WTC11 (cell line): ENCODE results near the gene ADAM12. TPM values are rescaled to one million over a fixed set of nuclear protein-coding genes. Genes with fewer than 3 reads are reported as not detected.

Experiments used
- ATAC-seq: fragments of 200-7000 bp; cut with Tn5 transposase; 2 replicates; pipeline ENCODE4 v1.10.0; 2021; ENCODE audit warnings: mild to moderate bottlenecking, moderate library complexity
- CTCF ChIA-PET: fragments of 300-600 bp; sonication (Branson Sonifier 250); formaldehyde crosslinking; loops from one replicate; lab custom pipeline; 2021; ENCODE audit warnings: antibody characterized with exemption; lab: Charles Lee
- POLR2A ChIA-PET: fragments of 350-600 bp; sonication (Branson Sonifier 250); formaldehyde crosslinking; loops from one replicate; lab custom pipeline; 2021; ENCODE audit warnings: antibody characterized with exemption; lab: Charles Lee
- DNase-seq: peaks from one replicate; pipeline ENCODE4 v3.0.0; 2021; ENCODE audit warnings: low spot score
- H3K27ac Mint-ChIP-seq: 2 replicates; pipeline ENCODE4 v1.8.0; 2021; ENCODE audit warnings: mixed read lengths
- H3K27me3 Mint-ChIP-seq: 2 replicates; pipeline ENCODE4 v1.8.0; 2021; ENCODE audit warnings: low read depth, mild to moderate bottlenecking, moderate library complexity, mixed read lengths
- H3K36me3 Mint-ChIP-seq: 2 replicates; pipeline ENCODE4 v1.8.0; 2021; ENCODE audit warnings: mixed read lengths
- H3K4me1 Mint-ChIP-seq: 2 replicates; pipeline ENCODE4 v1.8.0; 2022; ENCODE audit warnings: mixed read lengths
- H3K4me3 Mint-ChIP-seq: 2 replicates; pipeline ENCODE4 v1.8.0; 2021; ENCODE audit warnings: mild to moderate bottlenecking, moderate library complexity, mixed read lengths
- H3K9me3 Mint-ChIP-seq: 2 replicates; pipeline ENCODE4 v1.8.0; 2021; ENCODE audit warnings: mixed read lengths
- AFF4 ChIP-seq: sonication (generic); formaldehyde crosslinking; IDR thresholded peaks from 2 replicates; pipeline ENCODE4 v1.8.1; 2023; ENCODE audit warnings: mild to moderate bottlenecking, missing genetic modification reagents, borderline replicate concordance
- ATF1 ChIP-seq: sonication (generic); formaldehyde crosslinking; IDR thresholded peaks from 2 replicates; pipeline ENCODE4 v1.8.1; 2023; ENCODE audit warnings: mild to moderate bottlenecking, moderate library complexity, missing genetic modification reagents
- ATF3 ChIP-seq: sonication (generic); formaldehyde crosslinking; conservative IDR thresholded peaks from 2 replicates; pipeline ENCODE4 v1.8.1; 2022; ENCODE audit warnings: mild to moderate bottlenecking, missing genetic modification reagents
- CDX4 ChIP-seq: fragments of 250-450 bp; sonication (Bioruptor Pico); IDR thresholded peaks from 2 replicates; pipeline ENCODE4 v1.9.0; 2021; ENCODE audit warnings: moderate library complexity, mild to moderate bottlenecking, inconsistent platforms, borderline replicate concordance
- CREM ChIP-seq: sonication (generic); formaldehyde crosslinking; IDR thresholded peaks from 2 replicates; pipeline ENCODE4 v1.8.1; 2022; ENCODE audit warnings: mild to moderate bottlenecking, missing genetic modification reagents, moderate library complexity
- E2F5 ChIP-seq: sonication (generic); formaldehyde crosslinking; IDR thresholded peaks from 2 replicates; pipeline ENCODE4 v1.8.1; 2022; ENCODE audit warnings: mild to moderate bottlenecking, moderate library complexity, missing genetic modification reagents
- ESRRA ChIP-seq: sonication (generic); formaldehyde crosslinking; IDR thresholded peaks from 2 replicates; pipeline ENCODE4 v1.8.1; 2022; ENCODE audit warnings: mild to moderate bottlenecking, missing genetic modification reagents, borderline replicate concordance
- GTF2I ChIP-seq: fragments of 250-450 bp; sonication (Bioruptor Pico); conservative IDR thresholded peaks from 2 replicates; pipeline ENCODE4 v1.4.0; 2021; ENCODE audit warnings: mild to moderate bottlenecking
- HMGA2 ChIP-seq: fragments of 250-450 bp; sonication (Bioruptor Pico); IDR thresholded peaks from 2 replicates; pipeline ENCODE4 v1.4.0; 2021; ENCODE audit warnings: mild to moderate bottlenecking, moderate library complexity
- IRF1 ChIP-seq: sonication (generic); formaldehyde crosslinking; IDR thresholded peaks from 2 replicates; pipeline ENCODE4 v1.8.0; 2023; ENCODE audit warnings: missing genetic modification reagents
- JUN ChIP-seq: sonication (generic); formaldehyde crosslinking; IDR thresholded peaks from 2 replicates; pipeline ENCODE4 v1.8.0; 2023; ENCODE audit warnings: mild to moderate bottlenecking, missing genetic modification reagents
- KAT7 ChIP-seq: sonication (generic); formaldehyde crosslinking; IDR thresholded peaks from 2 replicates; pipeline ENCODE4 v1.8.1; 2023; ENCODE audit warnings: missing genetic modification reagents, mild to moderate bottlenecking, borderline replicate concordance
- MXD4 ChIP-seq: fragments of 250-450 bp; sonication (Bioruptor Pico); IDR thresholded peaks from 2 replicates; pipeline ENCODE4 v1.8.0; 2021; ENCODE audit warnings: mild to moderate bottlenecking, moderate library complexity, borderline replicate concordance
- NR2C2 ChIP-seq: sonication (generic); formaldehyde crosslinking; IDR thresholded peaks from 2 replicates; pipeline ENCODE4 v1.8.0; 2022; ENCODE audit warnings: mild to moderate bottlenecking, missing genetic modification reagents
- TP53 ChIP-seq: sonication (generic); formaldehyde crosslinking; IDR thresholded peaks from 2 replicates; pipeline ENCODE4 v1.8.1; 2023; ENCODE audit warnings: mild to moderate bottlenecking, missing genetic modification reagents
- USF1 ChIP-seq: sonication (generic); formaldehyde crosslinking; IDR thresholded peaks from 2 replicates; pipeline ENCODE4 v1.8.0; 2022; ENCODE audit warnings: mild to moderate bottlenecking, missing genetic modification reagents
- ZBTB43 ChIP-seq: sonication (generic); formaldehyde crosslinking; IDR thresholded peaks from 2 replicates; pipeline ENCODE4 v1.8.1; 2023; ENCODE audit warnings: mild to moderate bottlenecking, missing genetic modification reagents
- ZNF138 ChIP-seq: sonication (generic); formaldehyde crosslinking; conservative IDR thresholded peaks from 2 replicates; pipeline ENCODE4 v1.8.1; 2022; ENCODE audit warnings: mild to moderate bottlenecking, moderate library complexity, missing genetic modification reagents
- ZNF425 ChIP-seq: fragments of 250-450 bp; sonication (Bioruptor Pico); conservative IDR thresholded peaks from 2 replicates; pipeline ENCODE4 v1.9.0; 2021; ENCODE audit warnings: mild to moderate bottlenecking
- ZSCAN18 ChIP-seq: fragments of 250-450 bp; sonication (Bioruptor Pico); IDR thresholded peaks from 2 replicates; pipeline ENCODE4 v2.1.2; 2022; ENCODE audit warnings: mild to moderate bottlenecking, moderate library complexity
- total RNA-seq: library from RNA; stranded (reverse); gene quantifications from 3 replicates; pipeline ENCODE4 v1.2.3, GENCODE V29; 2021

Gene ADAM12
- total RNA-seq, 1 experiment from 2014 or later: 0.22 TPM

- Mint-ChIP-seq H3K27ac (no peak overlapping the region), H3K27me3 (no peaks in the 10 kb centered on the region), H3K4me1 (peaks cover 9% of the 10 kb centered on the region), H3K36me3 (no peaks in the 10 kb centered on the region), H3K4me3 (no peak overlapping the region), H3K9me3 (0 out of 2 replicates have a peak, but pooled peaks cover 3% of the 10 kb centered on the region)
- ATAC-seq (no peak), DNase-seq (no peak)
- POLR2A ChIA-PET: no interaction called here
- CTCF ChIA-PET: no interaction called here
- TF ChIP-seq HMGA2 (CRISPR knock-in tag) (no peak), CREM (no peak), AFF4 (CRISPR knock-in tag) (no peak), ESRRA (CRISPR knock-in tag) (no peak), TP53 (no peak), IRF1 (CRISPR knock-in tag) (no peak), ZNF425 (CRISPR knock-in tag) (no peak), ZBTB43 (CRISPR knock-in tag) (no peak), E2F5 (no peak), GTF2I (CRISPR knock-in tag) (no peak), KAT7 (CRISPR knock-in tag) (no peak), CDX4 (CRISPR knock-in tag) (no peak), ZSCAN18 (CRISPR knock-in tag) (no peak), ATF3 (CRISPR knock-in tag) (no peak), JUN (CRISPR knock-in tag) (no peak), NR2C2 (no peak), MXD4 (no peak), ZNF138 (no peak), USF1 (CRISPR knock-in tag) (no peak), ATF1 (no peak)
Observed at GRCh38 chr10:126408953-126409641, 20.8 kb upstream of the ADAM12 start.
